ENCODE measurements around the gene SCEL.

Gene SCEL

DNA sequence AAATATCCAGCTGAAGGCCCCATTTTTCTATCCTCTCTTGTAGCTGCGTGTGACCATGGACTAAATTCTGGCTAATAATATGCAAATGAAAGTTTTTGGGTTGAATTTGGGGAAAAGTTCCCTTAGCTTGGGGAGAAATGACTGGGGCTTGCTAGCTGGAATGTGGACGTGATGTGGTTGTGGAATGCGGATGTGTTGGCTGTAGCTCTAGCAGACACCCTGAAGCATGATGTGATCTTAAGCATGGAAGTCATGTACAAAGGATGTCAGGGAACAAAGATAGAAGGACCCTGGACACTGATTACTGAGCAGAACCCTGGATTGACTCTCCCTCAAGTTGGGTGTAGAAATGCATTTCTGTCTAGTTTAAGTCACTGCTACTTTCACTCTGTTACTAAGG lies 25.4 kb upstream of the SCEL start:
- H3K4me3 ChIP-seq (replicated peaks; ENCODE audit: insufficient read depth, low read length) = no peak overlapping the region
- H3K27me3 ChIP-seq (ENCODE audit: insufficient read depth, poor library complexity, severe bottlenecking) = no peaks in the 10 kb centered on the region
- DNase-seq (ENCODE audit: low read depth in 1 of 2, low spot score in 1 of 2) = no peak
- no peak for TF ChIP-seq POLR2AphosphoS5 (IDR thresholded peaks at IDR 0.05; ENCODE audit: low read depth)
- TF ChIP-seq, protein P1, sequence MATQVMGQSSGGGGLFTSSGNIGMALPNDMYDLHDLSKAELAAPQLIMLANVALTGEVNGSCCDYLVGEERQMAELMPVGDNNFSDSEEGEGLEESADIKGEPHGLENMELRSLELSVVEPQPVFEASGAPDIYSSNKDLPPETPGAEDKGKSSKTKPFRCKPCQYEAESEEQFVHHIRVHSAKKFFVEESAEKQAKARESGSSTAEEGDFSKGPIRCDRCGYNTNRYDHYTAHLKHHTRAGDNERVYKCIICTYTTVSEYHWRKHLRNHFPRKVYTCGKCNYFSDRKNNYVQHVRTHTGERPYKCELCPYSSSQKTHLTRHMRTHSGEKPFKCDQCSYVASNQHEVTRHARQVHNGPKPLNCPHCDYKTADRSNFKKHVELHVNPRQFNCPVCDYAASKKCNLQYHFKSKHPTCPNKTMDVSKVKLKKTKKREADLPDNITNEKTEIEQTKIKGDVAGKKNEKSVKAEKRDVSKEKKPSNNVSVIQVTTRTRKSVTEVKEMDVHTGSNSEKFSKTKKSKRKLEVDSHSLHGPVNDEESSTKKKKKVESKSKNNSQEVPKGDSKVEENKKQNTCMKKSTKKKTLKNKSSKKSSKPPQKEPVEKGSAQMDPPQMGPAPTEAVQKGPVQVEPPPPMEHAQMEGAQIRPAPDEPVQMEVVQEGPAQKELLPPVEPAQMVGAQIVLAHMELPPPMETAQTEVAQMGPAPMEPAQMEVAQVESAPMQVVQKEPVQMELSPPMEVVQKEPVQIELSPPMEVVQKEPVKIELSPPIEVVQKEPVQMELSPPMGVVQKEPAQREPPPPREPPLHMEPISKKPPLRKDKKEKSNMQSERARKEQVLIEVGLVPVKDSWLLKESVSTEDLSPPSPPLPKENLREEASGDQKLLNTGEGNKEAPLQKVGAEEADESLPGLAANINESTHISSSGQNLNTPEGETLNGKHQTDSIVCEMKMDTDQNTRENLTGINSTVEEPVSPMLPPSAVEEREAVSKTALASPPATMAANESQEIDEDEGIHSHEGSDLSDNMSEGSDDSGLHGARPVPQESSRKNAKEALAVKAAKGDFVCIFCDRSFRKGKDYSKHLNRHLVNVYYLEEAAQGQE (IDR thresholded peaks at IDR 0.05; ENCODE audit: insufficient replicate concordance, low read depth) = no peak
- TF ChIP-seq, protein P2, sequence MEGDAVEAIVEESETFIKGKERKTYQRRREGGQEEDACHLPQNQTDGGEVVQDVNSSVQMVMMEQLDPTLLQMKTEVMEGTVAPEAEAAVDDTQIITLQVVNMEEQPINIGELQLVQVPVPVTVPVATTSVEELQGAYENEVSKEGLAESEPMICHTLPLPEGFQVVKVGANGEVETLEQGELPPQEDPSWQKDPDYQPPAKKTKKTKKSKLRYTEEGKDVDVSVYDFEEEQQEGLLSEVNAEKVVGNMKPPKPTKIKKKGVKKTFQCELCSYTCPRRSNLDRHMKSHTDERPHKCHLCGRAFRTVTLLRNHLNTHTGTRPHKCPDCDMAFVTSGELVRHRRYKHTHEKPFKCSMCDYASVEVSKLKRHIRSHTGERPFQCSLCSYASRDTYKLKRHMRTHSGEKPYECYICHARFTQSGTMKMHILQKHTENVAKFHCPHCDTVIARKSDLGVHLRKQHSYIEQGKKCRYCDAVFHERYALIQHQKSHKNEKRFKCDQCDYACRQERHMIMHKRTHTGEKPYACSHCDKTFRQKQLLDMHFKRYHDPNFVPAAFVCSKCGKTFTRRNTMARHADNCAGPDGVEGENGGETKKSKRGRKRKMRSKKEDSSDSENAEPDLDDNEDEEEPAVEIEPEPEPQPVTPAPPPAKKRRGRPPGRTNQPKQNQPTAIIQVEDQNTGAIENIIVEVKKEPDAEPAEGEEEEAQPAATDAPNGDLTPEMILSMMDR (IDR thresholded peaks at IDR 0.05; ENCODE audit: insufficient read depth, low read length) = no peak
- TF ChIP-seq GABPA (IDR thresholded peaks at IDR 0.05; ENCODE audit: low read depth) = no peak
- TF ChIP-seq SPI1 (IDR thresholded peaks at IDR 0.05; ENCODE audit: borderline replicate concordance, low read depth) = no peak
- no peak overlapping the region for H3K27ac ChIP-seq (replicated peaks)

DNA sequence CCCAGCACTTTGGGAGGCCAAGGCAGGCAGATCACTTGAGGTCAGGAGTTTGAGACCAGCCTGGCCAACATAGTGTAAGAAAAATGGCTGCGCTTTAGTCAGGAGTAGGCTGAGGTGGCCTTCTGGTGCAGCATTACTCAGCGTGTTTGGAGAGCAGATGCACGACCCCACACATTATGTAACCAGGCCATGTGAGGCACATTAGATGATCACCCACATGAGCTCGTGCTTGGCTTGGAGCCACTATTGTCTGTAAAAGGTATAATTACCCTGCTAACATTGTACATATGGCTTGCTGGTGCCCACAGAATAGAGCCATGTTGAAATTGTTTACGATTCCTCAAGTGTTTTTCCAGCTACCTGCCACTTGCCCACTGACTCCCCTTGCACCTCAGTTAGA lies 24.0 kb upstream of the SCEL start:
- Histone ChIP-seq H3K27ac (replicated peaks) (no peak overlapping the region), H3K4me3 (replicated peaks; ENCODE audit: insufficient read depth, low read length) (no peak overlapping the region), H3K27me3 (ENCODE audit: insufficient read depth, poor library complexity, severe bottlenecking) (no peaks in the 10 kb centered on the region)
- TF ChIP-seq SPI1 (IDR thresholded peaks at IDR 0.05; ENCODE audit: borderline replicate concordance, low read depth) (no peak), GABPA (IDR thresholded peaks at IDR 0.05; ENCODE audit: low read depth) (no peak), POLR2AphosphoS5 (IDR thresholded peaks at IDR 0.05; ENCODE audit: low read depth) (no peak)
- TF ChIP-seq, protein P1 (IDR thresholded peaks at IDR 0.05; ENCODE audit: insufficient replicate concordance, low read depth) = no peak
- TF ChIP-seq, protein P2 (IDR thresholded peaks at IDR 0.05; ENCODE audit: insufficient read depth, low read length) = no peak
- no peak for DNase-seq (ENCODE audit: low read depth in 1 of 2, low spot score in 1 of 2)

DNA sequence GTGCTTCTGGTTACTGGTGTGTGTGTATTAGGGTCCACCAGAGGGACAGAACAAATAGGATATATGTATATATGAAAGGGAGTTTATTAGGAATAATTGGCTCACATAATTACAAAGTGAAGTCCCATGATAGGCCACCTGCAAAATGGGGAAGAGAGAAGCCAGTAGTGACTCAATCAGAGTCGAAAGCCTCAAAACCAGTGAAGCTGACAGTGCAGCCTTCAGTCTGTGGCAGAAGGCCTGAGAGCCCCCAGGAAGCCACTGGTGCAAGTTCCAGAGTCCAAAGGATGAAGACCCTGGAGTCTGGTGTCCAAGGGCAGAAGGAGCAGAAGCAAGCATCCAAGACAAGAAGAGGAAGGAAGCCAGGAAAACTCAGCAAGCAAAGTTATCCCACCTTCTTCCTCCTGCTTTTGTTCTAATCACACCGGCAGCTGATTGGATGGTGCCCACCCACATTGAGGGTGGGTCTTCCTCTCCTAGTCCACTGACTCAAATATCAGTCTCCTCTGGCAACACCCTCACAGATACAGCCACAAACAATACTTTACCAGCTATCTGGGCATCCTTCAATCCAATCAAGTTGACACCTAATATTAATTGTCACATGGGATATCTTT lies 21.7 kb upstream of the SCEL start:
- Histone ChIP-seq H3K4me3 (replicated peaks; ENCODE audit: insufficient read depth, low read length) (no peak overlapping the region), H3K27ac (replicated peaks) (no peak overlapping the region), H3K27me3 (ENCODE audit: insufficient read depth, poor library complexity, severe bottlenecking) (no peaks in the 10 kb centered on the region)
- TF ChIP-seq POLR2AphosphoS5 (IDR thresholded peaks at IDR 0.05; ENCODE audit: low read depth) (no peak), GABPA (IDR thresholded peaks at IDR 0.05; ENCODE audit: low read depth) (no peak), SPI1 (IDR thresholded peaks at IDR 0.05; ENCODE audit: borderline replicate concordance, low read depth) (peak; percentile 77)
- TF ChIP-seq, protein P2 (IDR thresholded peaks at IDR 0.05; ENCODE audit: insufficient read depth, low read length) = no peak
- TF ChIP-seq, protein P1 (IDR thresholded peaks at IDR 0.05; ENCODE audit: insufficient replicate concordance, low read depth) = no peak
- peak in 1 of 2 experiments; percentile 56 for DNase-seq (ENCODE audit: low read depth in 1 of 2, low spot score in 1 of 2)
